ENCODE measurements around the gene UROS.

Gene UROS

GRCh38 chr10:125785791-125786190 lies 37.3 kb downstream of the UROS start:
- DNase-seq: no peak

- no peak for DNase-seq
Measured at GRCh38 chr10:125783957-125784356, 39.1 kb downstream of the UROS start.

- DNase-seq: no peak
Measured at GRCh38 chr10:125783408-125783807, 39.6 kb downstream of the UROS start.

- no peak for DNase-seq
Measured at GRCh38 chr10:125782616-125783015, 40.4 kb downstream of the UROS start.

- no peak for DNase-seq
Measured at GRCh38 chr10:125782054-125782453, 41.0 kb downstream of the UROS start.

- DNase-seq: no peak
Measured at GRCh38 chr10:125781374-125781773, 41.7 kb downstream of the UROS start.

GRCh38 chr10:125779403-125780327 lies 43.4 kb downstream of the UROS start:
- no peak for DNase-seq

- no peak for DNase-seq
Measured at GRCh38 chr10:125778556-125778955, 44.5 kb downstream of the UROS start.

GRCh38 chr10:125777806-125778205 lies 45.3 kb downstream of the UROS start:
- no peak for DNase-seq

GRCh38 chr10:125775491-125776106 lies 47.5 kb downstream of the UROS start, which contains the start of gene MMP21:
Gene MMP21, minus strand, starts transcription at chr10:125775821. Its CDS starts 0 bp downstream, at chr10:125775821.
- no peak for DNase-seq

GRCh38 chr10:125774581-125775191 lies 48.4 kb downstream of the UROS start:
- DNase-seq: no peak

- no peak for DNase-seq
Measured at GRCh38 chr10:125773687-125774543, 49.1 kb downstream of the UROS start.

GRCh38 chr10:125772864-125773180 lies 50.2 kb downstream of the UROS start:
- no peak for DNase-seq

GRCh38 chr10:125772112-125772863 lies 50.8 kb downstream of the UROS start:
- DNase-seq: no peak

- DNase-seq: no peak
Measured at GRCh38 chr10:125770844-125771243, 52.2 kb downstream of the UROS start.

GRCh38 chr10:125769175-125769574 lies 53.9 kb downstream of the UROS start:
- no peak for DNase-seq

- DNase-seq: no peak
Measured at GRCh38 chr10:125768219-125768855, 54.7 kb downstream of the UROS start.

GRCh38 chr10:125766511-125766910 lies 56.5 kb downstream of the UROS start:
- DNase-seq: no peak

GRCh38 chr10:125765835-125766234 lies 57.2 kb downstream of the UROS start:
- DNase-seq: no peak

GRCh38 chr10:125762692-125763648 lies 60.1 kb downstream of the UROS start:
- no peak for DNase-seq
